GM12878 (cell line): Measurements from ENCODE around the gene COL23A1. TPM values are rescaled to one million over a fixed set of nuclear protein-coding genes. Genes with fewer than 3 reads are reported as not detected.

Experiments used
- ATAC-seq: fragments of 200-7000 bp; cut with Tn5 transposase; 3 replicates; pipeline ENCODE4 v1.9.1; 2020; ENCODE audit warnings: mild to moderate bottlenecking, moderate library complexity
- BruUV-seq: library from RNA; stranded (reverse); fragments of 400-500 nt; replicated peaks from 2 replicates; lab custom pipeline; 2021; lab: Mats Ljungman, UMichigan
- CTCF ChIA-PET: fragments of 300-600 bp; sonication (Branson Sonifier 250); formaldehyde crosslinking; extraction: SDS; loops from one replicate; lab custom pipeline; 2021; ENCODE audit warnings: inconsistent platforms; lab: Yijun Ruan, JAX
- POLR2A ChIA-PET: fragments of 350-600 bp; formaldehyde crosslinking; extraction: SDS; loops from one replicate; lab custom pipeline; 2021; ENCODE audit warnings: inconsistent platforms; lab: Charles Lee
- RAD21 ChIA-PET: fragments of 300-600 bp; sonication (Branson Sonifier 250); formaldehyde crosslinking; loops from one replicate; lab custom pipeline; 2023; ENCODE audit warnings: antibody characterized with exemption; ENCODE audit not compliant: unreplicated experiment; lab: Charles Lee
- SMC1A ChIA-PET: fragments of 300-600 bp; sonication (Branson Sonifier 250); formaldehyde crosslinking; loops from one replicate; lab custom pipeline; 2023; ENCODE audit not compliant: unreplicated experiment, uncharacterized antibody; lab: Charles Lee
- DNase-seq: peaks from one replicate; pipeline ENCODE4 v3.0.0-alpha.2; 2011; ENCODE audit warnings: low read depth, low spot score
- FAIRE-seq: peaks from 3 replicates; lab custom pipeline; 2011; peaks lifted over from hg19 to GRCh38; lab: Jason Lieb, UNC
- H2AFZ ChIP-seq: 2 replicates; pipeline ENCODE4 v1.6.0; 2011; ENCODE audit warnings: low read depth, low read length, control low read depth; ENCODE audit not compliant: control insufficient read depth
- H3K27ac ChIP-seq: 2 replicates; pipeline ENCODE4 v1.5.1; 2011; ENCODE audit warnings: control low read depth; ENCODE audit not compliant: control insufficient read depth, insufficient read depth
- H3K27me3 ChIP-seq, 2 experiments: replicated peaks in 1 of 2; 2 replicates each; pipeline versions ENCODE4 v1.6.0 to v1.6.1; 2011; ENCODE audit warnings: low read length in 1 of 2; ENCODE audit not compliant: control insufficient read depth in 2 of 2, insufficient read depth in 2 of 2
- H3K36me3 ChIP-seq, 2 experiments: 2 replicates each; pipeline ENCODE4 v1.5.1; 2011; ENCODE audit warnings: low read length in 1 of 2; ENCODE audit not compliant: control insufficient read depth in 2 of 2, insufficient read depth in 2 of 2
- H3K4me1 ChIP-seq: 2 replicates; pipeline ENCODE4 v1.6.1; 2011; ENCODE audit warnings: mild to moderate bottlenecking, low read length, moderate library complexity, mixed read lengths; ENCODE audit not compliant: control insufficient read depth, insufficient read depth
- H3K4me2 ChIP-seq: 2 replicates; pipeline ENCODE4 v1.6.0; 2011; ENCODE audit warnings: control low read depth; ENCODE audit not compliant: control insufficient read depth, insufficient read depth
- H3K4me3 ChIP-seq: fragments of 200-600 bp; sonication (generic); 2 replicates; pipeline ENCODE4 v1.5.1; 2016
- H3K79me2 ChIP-seq: 2 replicates; pipeline ENCODE4 v1.6.0; 2011; ENCODE audit warnings: low read length; ENCODE audit not compliant: control insufficient read depth, insufficient read depth
- H3K9ac ChIP-seq: 2 replicates; pipeline ENCODE4 v1.8.0; 2011; ENCODE audit warnings: low read length, control low read depth, mixed read lengths; ENCODE audit not compliant: control insufficient read depth, insufficient read depth
- H3K9me3 ChIP-seq: replicated peaks from 3 replicates; pipeline ENCODE4 v1.5.1; 2011; ENCODE audit warnings: mild to moderate bottlenecking, low read length; ENCODE audit not compliant: control insufficient read depth, insufficient read depth
- H4K20me1 ChIP-seq: 2 replicates; pipeline ENCODE4 v1.6.0; 2011; ENCODE audit not compliant: control insufficient read depth, insufficient read depth
- BCL11A ChIP-seq: IDR thresholded peaks from 2 replicates; pipeline ENCODE4 v1.6.1; 2011; ENCODE audit warnings: low read depth, low read length
- GATAD2B ChIP-seq: fragments of 450-650 bp; conservative IDR thresholded peaks from 2 replicates; pipeline ENCODE4 v1.6.1; 2017; ENCODE audit warnings: low read depth, mild to moderate bottlenecking, moderate library complexity
- HDAC2 ChIP-seq: fragments of 200-600 bp; sonication (generic); IDR thresholded peaks from 2 replicates; pipeline ENCODE4 v1.6.1; 2017
- MYB ChIP-seq: fragments of 150-350 bp; IDR thresholded peaks from 2 replicates; pipeline ENCODE4 v1.6.1; 2014; ENCODE audit warnings: mild to moderate bottlenecking, low read depth, low read length, borderline replicate concordance
- POLR2AphosphoS5 ChIP-seq: IDR thresholded peaks from 2 replicates; pipeline ENCODE4 v1.6.1; 2011; ENCODE audit warnings: mild to moderate bottlenecking, low read length, inconsistent platforms
- RELB ChIP-seq: fragments of 450-650 bp; IDR thresholded peaks from 2 replicates; pipeline ENCODE4 v1.6.1; 2017; ENCODE audit warnings: low read depth, mild to moderate bottlenecking, moderate library complexity
- ZNF24 ChIP-seq: fragments of 450-650 bp; IDR thresholded peaks from 2 replicates; pipeline ENCODE4 v1.6.1; 2017; ENCODE audit warnings: antibody characterized with exemption, mild to moderate bottlenecking
- WGBS: methylation state at CpG from one replicate; pipeline ENCODE4 v1.1.6; 2016; ENCODE audit warnings: low lambda C conversion rate; ENCODE audit not compliant: insufficient replicate concordance, insufficient coverage; ENCODE audit errors: missing lambda C conversion rate; 5-methylcytosine and 5-hydroxymethylcytosine counted together
- in situ Hi-C: fragments of 300-500 bp; cut with MboI; formaldehyde crosslinking; loops from 9 replicates; pipeline ENCODE4 v1.14.3; 2018; ENCODE audit warnings: mixed read lengths
- intact Hi-C: fragments of 100-400 bp; cut with micrococcal nuclease; formaldehyde crosslinking; loops from one replicate; pipeline ENCODE4 v1.14.2; 2022; ENCODE audit not compliant: unreplicated experiment
- polyA plus RNA-seq, 11 experiments: library from polyadenylated mRNA; depleted of rRNA in 4 of 11; unstranded in 6 of 11; stranded (reverse) in 5 of 11; fragments of >200 nt; fragmentation: Nextera tagmentation in 4 of 11; fragmentation: Illumina TruSeq in 1 of 11; extraction: Ambion mirVana in 4 of 11; extraction: Trizol in 1 of 11; gene quantifications; 1 replicate in 1 of 11; 2 replicates in 10 of 11; pipeline versions ENCODE4 v1.2.1 to v1.2.3, GENCODE V29; 2011 to 2016; ENCODE audit warnings: inconsistent platforms in 2 of 11, missing spikeins in 2 of 11, low read depth in 1 of 11
- total RNA-seq, 4 experiments: library from RNA; depleted of rRNA in 3 of 4; stranded (reverse); fragments of >200 nt in 3 of 4; fragmentation: Illumina TruSeq in 1 of 4; extraction: Trizol in 1 of 4; gene quantifications; 2 replicates each; pipeline versions ENCODE4 v1.2.1 to v1.2.3, GENCODE V29; 2013 to 2021
- TF ChIP-seq, protein P1 (sequence below): fragments of 450-650 bp; IDR thresholded peaks from 2 replicates; pipeline ENCODE4 v1.6.1; 2014; ENCODE audit warnings: mild to moderate bottlenecking

Gene COL23A1
- total and polyA plus RNA-seq, 10 of the 15 experiments (the other 5 are each of a cell fraction or from before 2014, with no cell fraction given), result 0.03 to 0.83 (median 0.09) TPM; not detected in 5

GRCh38 chr5:178417391-178417811, 172.8 kb downstream of the COL23A1 start:
- intact Hi-C loops, result no loop called here
- WGBS, result 15% methylated on average over 13 of the region's 13 CpGs
- no TSS peak for BruUV-seq
- Histone ChIP-seq H3K4me2 (no peak overlapping the region), H3K4me3 (no peak overlapping the region), H2AFZ (no peak overlapping the region), H3K27me3 (0 out of 4 replicates have a peak, but pooled peaks cover 0 to 1% of the 10 kb centered on the region in 2 experiments)
- in situ Hi-C loops, result no loop called here
- TF ChIP-seq ZNF24 (no peak), BCL11A (no peak), GATAD2B (no peak), RELB (no peak), POLR2AphosphoS5 (no peak), HDAC2 (no peak), MYB (no peak)
- TF ChIP-seq, protein P1, sequence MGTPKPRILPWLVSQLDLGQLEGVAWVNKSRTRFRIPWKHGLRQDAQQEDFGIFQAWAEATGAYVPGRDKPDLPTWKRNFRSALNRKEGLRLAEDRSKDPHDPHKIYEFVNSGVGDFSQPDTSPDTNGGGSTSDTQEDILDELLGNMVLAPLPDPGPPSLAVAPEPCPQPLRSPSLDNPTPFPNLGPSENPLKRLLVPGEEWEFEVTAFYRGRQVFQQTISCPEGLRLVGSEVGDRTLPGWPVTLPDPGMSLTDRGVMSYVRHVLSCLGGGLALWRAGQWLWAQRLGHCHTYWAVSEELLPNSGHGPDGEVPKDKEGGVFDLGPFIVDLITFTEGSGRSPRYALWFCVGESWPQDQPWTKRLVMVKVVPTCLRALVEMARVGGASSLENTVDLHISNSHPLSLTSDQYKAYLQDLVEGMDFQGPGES, result no peak
- TF ChIP-seq, all 136 proteins: peak for 0
- no peaks in the 10 kb centered on the region for H3K9me3 ChIP-seq
- RAD21 ChIA-PET, result no interaction called here
- FAIRE-seq (no peak), ATAC-seq (no peak), DNase-seq (no peak)
- no peaks in the 10 kb centered on the region for H3K36me3 ChIP-seq
- no peaks in the 10 kb centered on the region for H3K79me2 ChIP-seq
- POLR2A ChIA-PET, result no interaction called here
- H3K27ac ChIP-seq, result no peak overlapping the region
- H3K4me1 ChIP-seq, result no peaks in the 10 kb centered on the region
- SMC1A ChIA-PET, result no interaction called here
- H4K20me1 ChIP-seq, result no peaks in the 10 kb centered on the region
- CTCF ChIA-PET, result no interaction called here
- no peak overlapping the region for H3K9ac ChIP-seq
